ENCODE measurements around the gene RDH5. TPM values are rescaled to one million over a fixed set of nuclear protein-coding genes. Genes with fewer than 3 reads are reported as not detected.

Gene RDH5, protein sequence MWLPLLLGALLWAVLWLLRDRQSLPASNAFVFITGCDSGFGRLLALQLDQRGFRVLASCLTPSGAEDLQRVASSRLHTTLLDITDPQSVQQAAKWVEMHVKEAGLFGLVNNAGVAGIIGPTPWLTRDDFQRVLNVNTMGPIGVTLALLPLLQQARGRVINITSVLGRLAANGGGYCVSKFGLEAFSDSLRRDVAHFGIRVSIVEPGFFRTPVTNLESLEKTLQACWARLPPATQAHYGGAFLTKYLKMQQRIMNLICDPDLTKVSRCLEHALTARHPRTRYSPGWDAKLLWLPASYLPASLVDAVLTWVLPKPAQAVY
- 3.8 and 65.1 TPM in 2 replicates for total RNA-seq (ENCODE audit: low replicate concordance)

DNA sequence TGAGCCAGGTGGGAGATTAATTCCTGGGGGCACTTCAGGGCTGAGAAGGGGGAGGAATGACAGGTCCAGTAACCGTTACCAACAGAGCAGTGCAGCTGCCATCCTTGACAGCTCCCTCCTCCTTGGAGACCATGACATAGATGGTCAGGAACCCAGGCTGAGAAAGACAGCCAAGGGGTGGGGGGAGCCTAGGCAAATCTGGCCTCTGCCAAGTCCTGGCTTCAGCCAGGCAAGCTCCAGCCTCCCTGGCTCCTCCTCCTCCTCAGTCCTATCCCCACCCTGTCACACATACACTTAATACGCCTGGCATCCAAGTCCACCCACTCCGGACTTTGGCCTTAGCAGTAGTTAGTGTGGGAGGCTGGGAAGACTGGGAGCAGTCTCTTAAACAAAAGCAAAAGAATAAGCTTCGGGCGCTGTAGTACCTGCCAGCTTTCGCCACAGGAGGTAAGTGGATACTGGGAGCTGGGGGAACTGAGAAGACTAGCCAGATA is at the start of gene RDH5:
Gene RDH5 (plus strand): TSS at position 323 of the 494 bp plus-strand sequence. CDS start 792 bp downstream, outside the sequence.

DNA sequence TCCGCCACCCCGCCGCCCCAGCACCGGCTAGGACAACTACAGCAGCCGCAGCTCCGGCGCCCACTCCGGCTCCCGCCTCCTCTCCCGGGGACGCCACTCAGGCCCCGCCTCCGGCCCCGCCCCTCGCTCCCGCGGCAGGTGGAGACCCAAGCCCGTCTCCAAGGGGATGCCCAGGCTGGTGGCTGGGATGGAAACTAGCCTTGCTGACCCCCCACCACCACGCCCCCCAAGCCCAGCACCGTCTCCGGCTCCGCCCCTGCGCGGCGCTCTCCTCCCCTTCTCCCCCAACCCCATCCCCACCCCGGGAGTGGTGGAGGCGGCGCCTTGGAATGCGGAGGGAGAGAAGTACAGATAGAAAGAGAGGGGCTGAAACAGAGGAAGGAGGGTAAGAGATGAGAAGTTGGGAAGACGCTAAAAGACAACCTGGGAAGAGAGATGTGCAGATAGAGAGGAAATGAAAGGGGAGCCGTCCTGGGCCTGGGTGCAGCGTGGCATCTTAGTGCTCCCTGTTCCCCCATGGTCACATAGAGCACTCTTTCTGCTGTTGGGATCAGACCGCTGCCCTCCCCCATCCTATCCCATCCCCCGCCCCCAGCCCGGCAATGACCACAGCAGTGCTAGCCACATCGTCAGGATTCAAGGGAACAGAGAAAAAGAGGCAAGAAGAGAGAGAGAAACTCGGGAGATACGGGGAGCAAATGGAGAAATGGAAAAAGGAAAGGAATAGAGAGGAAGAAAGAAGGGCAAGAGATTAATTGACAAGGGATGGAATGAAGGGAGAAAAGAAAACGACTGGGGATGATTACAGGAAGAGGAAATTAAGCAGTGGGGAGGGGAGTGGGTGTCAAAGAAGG is 12.1 kb upstream of the RDH5 start, which contains the start of gene ITGA7:
Gene ITGA7 (minus strand): TSS at position 64 of the 854 bp plus-strand sequence. CDS start 222 bp downstream, outside the sequence.

DNA sequence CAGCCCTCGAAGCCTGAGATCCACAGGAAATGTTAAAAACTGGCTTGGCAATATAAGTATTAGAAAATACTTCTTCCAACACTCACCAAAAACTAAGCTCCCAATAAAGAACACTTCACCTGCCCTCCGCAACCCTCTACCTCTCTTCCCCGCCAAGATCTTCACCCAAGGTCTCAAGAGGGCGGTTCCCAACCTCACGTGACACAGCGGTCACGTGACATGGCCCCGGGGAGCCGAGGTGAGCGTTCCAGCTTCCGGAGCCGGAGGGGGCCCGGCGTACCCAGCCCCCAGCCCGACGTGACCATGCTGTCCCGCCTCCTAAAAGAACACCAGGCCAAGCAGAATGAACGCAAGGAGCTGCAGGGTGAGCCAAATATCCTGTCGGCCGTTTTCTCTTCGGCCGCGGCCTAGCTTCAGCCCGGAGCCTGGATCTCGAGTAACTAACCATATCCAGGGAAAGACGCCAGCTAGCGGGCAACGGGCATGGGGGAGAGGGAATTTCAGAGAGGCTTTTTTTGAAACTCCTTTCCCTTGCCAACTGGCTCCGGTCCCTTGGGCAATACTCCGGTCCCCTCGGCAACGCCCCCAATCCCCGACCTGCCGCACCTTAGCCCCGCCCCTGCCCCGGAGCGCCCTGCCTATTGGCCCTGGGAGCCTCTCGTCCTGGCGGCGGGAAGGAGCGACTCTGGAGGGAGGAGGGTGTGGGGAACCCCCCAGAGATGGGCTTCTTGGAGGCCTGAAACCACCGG is 4.2 kb upstream of the RDH5 start, which contains the start of gene BLOC1S1:
Gene BLOC1S1 (plus strand): TSS at position 214 of the 749 bp plus-strand sequence. CDS start 6 bp downstream, at position 220.

DNA sequence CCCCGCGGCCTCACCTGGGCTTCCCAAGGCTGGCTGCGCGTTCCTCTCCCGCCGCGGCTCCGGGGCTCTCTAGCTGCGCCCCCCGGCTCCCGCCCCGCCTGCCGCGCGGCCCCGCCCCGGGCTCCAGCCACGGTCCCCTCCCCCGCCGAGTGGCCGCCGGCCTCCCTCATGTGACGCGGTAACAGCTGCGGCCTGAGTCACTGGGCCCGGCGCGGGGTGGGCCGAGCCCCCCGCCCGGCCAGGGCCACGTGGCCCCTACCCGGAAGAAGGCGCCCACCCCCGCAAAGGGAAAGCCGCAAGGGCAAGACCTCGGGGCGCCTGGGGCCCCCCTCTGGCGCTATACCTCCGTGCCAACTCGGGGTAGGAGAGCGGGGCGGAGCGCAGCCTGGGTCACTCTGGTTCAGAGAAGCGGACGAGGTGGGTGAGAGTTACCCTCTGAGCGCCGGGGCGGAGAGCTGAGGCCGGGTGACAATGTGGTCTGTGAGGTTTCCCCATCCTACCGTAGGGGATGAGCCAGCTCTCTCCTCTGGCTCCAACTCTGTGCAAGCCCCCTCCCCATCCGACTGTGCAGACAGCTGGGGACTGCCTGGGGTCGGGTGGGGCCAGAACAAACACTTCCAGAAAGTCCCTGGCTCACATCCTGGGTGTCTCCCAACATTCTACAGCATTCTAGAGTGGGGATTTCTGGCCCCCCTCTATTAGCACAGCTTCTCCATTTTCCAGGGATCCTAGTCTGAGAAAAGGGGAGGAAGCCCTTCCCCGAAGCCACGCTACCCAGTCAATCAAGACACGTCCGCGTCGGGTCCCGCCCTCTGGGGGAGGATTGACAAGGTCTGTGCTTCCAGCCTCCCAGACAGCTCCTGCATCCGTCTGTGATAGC is 9.0 kb downstream of the RDH5 start, which contains the start of gene CD63:
Gene CD63 (minus strand): TSS at position 71 of the 880 bp plus-strand sequence. CDS start 668 bp downstream, outside the sequence.

DNA sequence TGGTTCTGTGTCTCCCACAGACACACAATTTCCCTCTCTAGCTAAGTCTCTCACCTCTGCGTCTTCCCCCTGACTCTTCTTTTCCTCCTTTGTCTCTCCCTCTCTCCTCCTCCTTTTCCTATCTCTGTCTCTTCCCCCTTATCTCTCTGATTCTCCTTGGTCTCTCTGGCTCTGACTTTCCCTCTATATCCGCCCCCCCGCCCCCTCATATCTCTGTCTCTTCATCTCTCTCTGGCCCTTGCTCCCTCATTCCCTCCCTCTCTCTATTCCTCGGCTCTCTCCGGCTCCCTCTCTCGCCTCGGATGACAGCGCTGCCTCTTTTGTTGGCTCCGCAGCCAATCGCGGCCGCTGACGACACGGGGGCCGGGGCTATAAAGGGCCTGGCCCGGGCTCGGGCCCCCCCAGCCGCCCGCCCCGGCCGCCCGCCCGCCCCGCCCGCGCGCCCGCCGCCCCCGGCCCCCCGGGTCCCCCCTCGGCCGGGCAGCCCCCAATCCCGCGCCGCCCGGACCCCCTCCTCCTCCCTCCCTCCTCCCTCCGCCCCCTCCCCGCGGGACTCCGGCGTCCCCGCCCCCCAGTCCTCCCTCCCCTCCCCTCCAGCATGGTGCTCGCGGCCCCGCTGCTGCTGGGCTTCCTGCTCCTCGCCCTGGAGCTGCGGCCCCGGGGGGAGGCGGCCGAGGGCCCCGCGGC is 22.7 kb downstream of the RDH5 start, which contains the start of gene GDF11:
Gene GDF11 (plus strand): TSS at position 404 of the 687 bp plus-strand sequence. CDS start 195 bp downstream, at position 599.

Other genes with a start within 250 kb of the RDH5 start
- gene OR6C68, start 228.0 kb upstream of the RDH5 start, total RNA-seq (ENCODE audit: low replicate concordance): not detected in 2 replicates
- not detected in 2 replicates for gene OR6C4, start 170.8 kb upstream of the RDH5 start, total RNA-seq (ENCODE audit: low replicate concordance)
- gene OR2AP1, start 147.9 kb upstream of the RDH5 start, total RNA-seq (ENCODE audit: low replicate concordance): not detected in 2 replicates
- gene OR10P1, start 83.5 kb upstream of the RDH5 start, total RNA-seq (ENCODE audit: low replicate concordance): not detected in 2 replicates
- gene ITGA7, start 12.5 kb upstream of the RDH5 start, total RNA-seq (ENCODE audit: low replicate concordance): 3.8 and 72.7 TPM in 2 replicates
- gene BLOC1S1, start 4.3 kb upstream of the RDH5 start, total RNA-seq (ENCODE audit: low replicate concordance): 82.0 and 115 TPM in 2 replicates
- 2,585 and 6,003 TPM in 2 replicates for gene CD63, start 8.6 kb downstream of the RDH5 start, total RNA-seq (ENCODE audit: low replicate concordance)
- gene GDF11, start 22.7 kb downstream of the RDH5 start, total RNA-seq (ENCODE audit: low replicate concordance): 2.7 and 3.3 TPM in 2 replicates
- gene SARNP, start 97.3 kb downstream of the RDH5 start, total RNA-seq (ENCODE audit: low replicate concordance): 32.2 and 105 TPM in 2 replicates
- 31.8 and 41.1 TPM in 2 replicates for gene ORMDL2, start 97.6 kb downstream of the RDH5 start, total RNA-seq (ENCODE audit: low replicate concordance)
- 46.2 and 60.6 TPM in 2 replicates for gene DNAJC14, start 109.2 kb downstream of the RDH5 start, total RNA-seq (ENCODE audit: low replicate concordance)
- 4.0 and 12.0 TPM in 2 replicates for gene MMP19, start 122.5 kb downstream of the RDH5 start, total RNA-seq (ENCODE audit: low replicate concordance)
- gene PYM1, start 207.5 kb downstream of the RDH5 start, total RNA-seq (ENCODE audit: low replicate concordance): 17.1 and 37.1 TPM in 2 replicates
- 34.4 and 52.2 TPM in 2 replicates for gene DGKA, start 210.8 kb downstream of the RDH5 start, total RNA-seq (ENCODE audit: low replicate concordance)
- 0.23 and 0.90 TPM in 2 replicates for gene PMEL, start 245.6 kb downstream of the RDH5 start, total RNA-seq (ENCODE audit: low replicate concordance)
- gene CDK2, start 246.4 kb downstream of the RDH5 start, total RNA-seq (ENCODE audit: low replicate concordance): 2.9 and 18.4 TPM in 2 replicates